NCI-H2196 treated with DMSO at 0.1 percent for 48 hours (cell line): ENCODE measurements around the gene C19orf44.
"Not testable (repeated sequence)": the region's sequence is repeated elsewhere in the genome, so short reads cannot be mapped to it uniquely, and the experiment has no call there.

ENCODE experiments used
- DNase-seq: peaks from one replicate; lab custom pipeline; 2025; ENCODE audit not compliant: unreplicated experiment; lab: John Stamatoyannopoulos, UW

Gene C19orf44

DNA sequence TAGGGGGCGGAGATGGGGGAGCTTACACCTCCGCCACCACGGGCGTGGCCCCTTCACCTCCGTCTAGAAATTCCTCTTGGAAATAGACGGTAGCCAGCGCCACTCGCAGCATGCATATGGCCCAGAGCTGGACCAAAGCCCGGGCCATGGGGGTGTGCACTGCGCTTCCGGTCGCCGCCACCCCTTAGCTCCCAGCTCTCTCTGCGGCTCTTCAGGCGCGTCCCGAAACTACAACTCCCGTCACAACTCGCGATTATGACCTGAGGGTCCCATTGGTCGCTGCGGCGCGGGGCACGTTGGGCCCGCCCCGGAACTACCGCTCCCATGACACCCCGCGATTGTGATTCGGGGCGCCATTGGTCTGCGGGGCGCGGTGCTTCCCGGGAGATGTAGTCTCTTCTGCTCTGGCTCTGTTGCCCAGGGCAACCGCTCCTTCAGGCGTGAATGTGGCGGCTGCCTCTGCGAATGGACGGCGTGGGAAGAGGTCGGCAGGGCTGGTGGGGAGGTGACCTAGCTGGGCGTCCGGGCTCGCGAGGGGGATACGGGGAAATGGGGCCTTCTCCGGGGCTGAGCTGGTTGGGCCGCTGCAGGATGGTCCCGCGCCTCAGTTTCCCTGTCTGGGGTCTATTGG is at the start of gene C19orf44, which contains the start of gene CALR3:
C19orf44 (plus strand) TSS at position 413 of the 631 bp plus-strand sequence. CDS start 4,399 bp downstream, outside the sequence.
CALR3 (minus strand) TSS at position 186 of the 631 bp plus-strand sequence; CDS start at position 148, 38 bp downstream.
- DNase-seq: peak; percentile 97

- DNase-seq: no peak
Observed at GRCh38 chr19:16446724-16447368, 49.3 kb upstream of the C19orf44 start.

DNA sequence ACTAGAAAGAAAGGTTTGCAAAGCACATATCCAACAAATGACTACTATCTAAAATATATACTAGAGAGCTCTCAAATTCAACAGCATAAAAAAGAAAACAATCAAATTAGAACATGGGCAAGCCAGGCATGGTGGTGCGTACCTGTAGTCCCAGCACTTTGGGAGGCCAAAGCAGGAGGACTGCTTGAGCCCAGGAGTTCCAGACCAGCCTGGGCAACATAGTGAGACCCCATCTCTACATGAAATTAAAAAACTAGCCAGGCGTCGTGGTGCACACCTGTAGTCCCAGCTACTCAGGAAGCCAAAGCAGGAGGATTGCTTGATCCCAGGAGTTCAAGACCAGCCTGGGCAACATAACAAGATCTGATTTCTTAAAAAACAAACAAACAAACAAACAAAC is 47.3 kb upstream of the C19orf44 start:
- not testable (repeated sequence) for DNase-seq

DNA sequence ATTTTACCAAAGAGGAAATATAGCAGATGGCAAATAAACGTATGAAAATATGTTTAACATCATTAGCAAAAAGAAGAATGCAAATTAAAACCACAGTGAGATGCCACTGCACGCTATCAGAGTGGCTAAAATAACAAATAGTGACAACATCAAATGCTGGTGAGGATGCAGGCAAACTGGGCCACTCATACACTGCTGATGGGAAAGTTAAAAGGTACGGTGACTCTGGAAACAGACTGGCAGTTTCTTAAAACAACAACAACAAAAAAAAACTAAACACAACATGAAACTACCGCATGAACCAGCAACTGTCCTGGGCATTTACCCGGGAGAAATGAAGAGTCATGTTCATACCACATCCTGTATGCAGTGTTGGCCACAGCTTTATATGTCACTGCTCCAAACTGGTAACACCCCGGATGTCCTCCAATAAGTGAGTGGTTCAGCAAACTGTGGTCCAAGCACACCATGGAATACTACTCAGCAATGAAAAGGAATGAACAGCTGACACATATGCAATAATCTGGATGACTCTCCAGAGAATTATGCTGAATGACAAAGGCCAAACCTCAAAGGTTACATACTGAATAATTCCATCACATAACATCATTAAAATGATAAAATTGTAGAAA is 46.7 kb upstream of the C19orf44 start:
- no peak for DNase-seq

DNA sequence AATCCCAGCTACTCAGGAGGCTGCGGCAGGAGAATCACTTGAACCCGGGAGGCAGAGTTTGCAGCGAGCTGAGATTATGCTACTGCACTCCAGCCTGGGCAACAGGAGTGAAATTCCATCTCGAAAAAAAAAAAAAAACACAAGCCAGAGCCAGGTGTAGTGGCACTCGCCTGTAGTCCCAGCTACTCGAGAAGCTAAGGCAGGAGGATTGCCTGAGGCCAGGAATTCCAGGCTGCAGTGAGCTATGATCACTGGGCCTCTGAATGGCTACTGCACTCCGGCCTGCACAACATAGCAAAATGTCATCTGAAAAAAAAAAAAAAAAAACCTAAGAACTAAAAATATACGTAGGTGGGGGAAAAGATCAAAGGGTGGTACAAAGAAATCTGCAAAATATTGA is 43.9 kb upstream of the C19orf44 start:
- DNase-seq: no peak

DNA sequence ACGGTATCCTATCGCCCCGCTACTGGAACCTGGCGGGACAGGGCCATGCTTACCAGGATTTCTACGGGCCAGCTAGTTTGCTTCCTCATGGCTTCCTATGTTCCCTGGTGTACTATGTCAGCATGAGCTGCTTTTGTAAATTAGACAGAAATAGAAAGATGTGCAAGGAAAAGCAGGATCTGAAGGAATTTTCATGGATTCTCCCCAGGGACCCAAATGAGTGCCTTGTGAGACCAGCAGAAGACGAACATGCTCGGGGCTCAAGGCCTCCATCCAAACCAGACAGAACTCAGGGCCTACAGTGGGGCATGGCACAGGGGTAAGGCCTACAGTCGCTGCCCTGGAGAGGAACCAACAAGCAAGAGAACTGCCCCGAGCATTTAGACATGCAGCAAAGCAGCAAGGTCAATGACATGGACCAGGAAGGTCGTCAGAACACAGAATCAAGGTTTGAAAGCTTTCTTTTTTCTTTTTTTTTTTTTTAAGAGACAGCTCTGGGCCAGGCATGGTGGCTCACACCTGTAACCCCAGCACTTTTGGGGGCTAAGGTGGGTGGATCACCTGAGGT is 41.8 kb upstream of the C19orf44 start:
- DNase-seq: no peak

- DNase-seq: no peak
Observed at GRCh38 chr19:16455489-16455888, 40.7 kb upstream of the C19orf44 start.

DNA sequence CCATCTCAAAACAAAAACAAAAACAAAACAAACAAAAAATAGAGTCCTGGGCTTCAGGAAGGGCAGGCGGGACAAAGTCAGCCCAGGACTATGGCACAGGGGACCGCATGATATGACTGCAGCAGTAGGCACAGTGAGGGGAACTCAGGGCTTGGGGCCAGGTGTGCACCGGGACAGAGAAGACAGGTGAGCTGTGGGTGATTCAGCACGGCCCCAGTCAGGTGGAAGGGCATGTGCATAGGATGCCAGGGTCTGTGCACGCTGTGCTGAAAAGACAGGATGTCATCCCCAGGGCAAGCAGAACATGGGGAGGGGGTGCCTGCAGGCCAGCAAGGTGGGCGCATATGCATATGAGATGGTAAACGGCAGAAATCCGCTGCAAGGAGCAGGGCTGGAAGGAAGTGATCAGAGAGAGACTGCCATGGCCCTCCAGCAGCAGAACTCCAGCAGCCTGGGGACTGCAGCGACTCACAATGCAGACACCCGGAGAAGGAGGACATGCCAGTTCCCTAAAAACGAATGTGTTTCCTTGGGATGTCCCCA is 39.5 kb upstream of the C19orf44 start:
- DNase-seq: no peak

DNA sequence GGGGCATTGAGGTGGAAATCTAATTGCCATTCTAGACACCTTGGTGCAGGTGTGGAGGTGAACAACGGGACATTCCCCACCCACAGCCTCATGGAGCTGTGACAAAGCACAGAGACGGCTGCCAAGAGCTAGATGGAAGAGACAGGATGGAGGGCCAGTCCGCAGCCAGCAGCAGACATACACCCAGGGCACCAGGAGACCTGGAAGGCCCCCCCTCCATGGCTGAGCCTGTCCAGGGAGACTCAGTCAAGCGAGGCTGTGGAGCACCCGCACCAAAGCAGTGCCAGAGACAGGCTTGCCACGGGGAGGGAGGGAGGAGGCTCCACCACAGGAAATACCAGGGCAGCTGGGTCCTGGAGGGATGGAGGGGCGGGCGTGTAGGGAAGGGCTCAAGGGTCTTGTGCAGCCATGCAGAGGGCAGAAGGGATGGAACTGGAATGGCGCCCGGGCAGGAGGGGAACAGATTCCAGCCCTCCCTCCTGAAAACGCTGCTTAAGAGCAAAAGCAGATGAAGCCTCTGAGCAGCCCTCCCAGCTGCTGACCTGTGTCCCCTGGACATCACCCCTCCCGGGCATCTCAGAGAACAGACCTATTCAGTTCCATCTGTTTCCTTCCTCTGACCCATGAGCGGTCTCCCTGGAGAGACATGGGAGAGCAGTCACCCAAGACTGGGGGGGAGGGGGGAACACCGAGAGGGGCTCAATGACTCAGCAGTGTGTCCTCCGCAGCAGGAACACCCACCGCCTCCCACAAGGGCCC is 38.8 kb upstream of the C19orf44 start:
- DNase-seq: peak; percentile 60

DNA sequence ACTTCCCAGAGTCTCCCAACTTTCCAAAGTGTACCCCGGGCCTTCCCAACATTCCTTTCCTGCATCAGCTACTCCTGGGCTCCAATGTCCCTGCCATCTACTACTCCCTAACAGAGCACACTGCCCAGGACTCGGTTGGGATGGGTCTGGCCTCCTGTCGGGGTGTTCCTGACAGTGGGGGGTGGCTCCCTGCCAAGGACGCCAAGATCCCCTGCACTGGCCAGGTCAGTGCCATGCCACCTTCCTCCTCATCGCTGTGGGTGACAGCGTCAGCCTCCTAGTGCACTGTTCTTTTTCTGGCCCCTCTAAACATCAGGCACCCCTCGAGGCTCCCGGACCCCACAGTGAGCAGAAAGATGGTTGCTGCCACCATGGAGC is 38.3 kb upstream of the C19orf44 start:
- no peak for DNase-seq

- DNase-seq: no peak
Observed at GRCh38 chr19:16458391-16459341, 37.5 kb upstream of the C19orf44 start.

DNA sequence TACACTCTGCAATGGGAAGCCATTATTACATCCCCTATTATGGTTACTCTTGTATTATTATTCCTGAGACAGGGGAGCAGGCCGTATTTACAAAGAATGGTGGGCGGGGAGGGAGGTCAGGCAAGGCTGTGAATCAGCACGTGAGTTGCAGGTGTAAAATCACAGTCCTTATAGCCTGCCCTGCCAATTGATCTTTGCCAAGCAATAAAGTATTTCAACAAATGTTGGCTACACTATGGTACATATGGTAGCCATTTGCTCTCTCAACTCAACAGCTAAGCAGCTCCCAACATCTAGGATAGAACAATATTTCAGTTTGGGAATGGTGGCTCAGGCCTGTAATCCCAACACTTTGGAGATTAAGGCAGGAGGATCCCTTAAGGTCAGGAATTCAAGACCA is 36.5 kb upstream of the C19orf44 start:
- DNase-seq: no peak

GRCh38 chr19:16460454-16460853 is 35.7 kb upstream of the C19orf44 start:
- no peak for DNase-seq

- no peak for DNase-seq
Observed at GRCh38 chr19:16461630-16462051, 34.6 kb upstream of the C19orf44 start.

- no peak for DNase-seq
Observed at GRCh38 chr19:16462757-16463250, 33.4 kb upstream of the C19orf44 start.

DNA sequence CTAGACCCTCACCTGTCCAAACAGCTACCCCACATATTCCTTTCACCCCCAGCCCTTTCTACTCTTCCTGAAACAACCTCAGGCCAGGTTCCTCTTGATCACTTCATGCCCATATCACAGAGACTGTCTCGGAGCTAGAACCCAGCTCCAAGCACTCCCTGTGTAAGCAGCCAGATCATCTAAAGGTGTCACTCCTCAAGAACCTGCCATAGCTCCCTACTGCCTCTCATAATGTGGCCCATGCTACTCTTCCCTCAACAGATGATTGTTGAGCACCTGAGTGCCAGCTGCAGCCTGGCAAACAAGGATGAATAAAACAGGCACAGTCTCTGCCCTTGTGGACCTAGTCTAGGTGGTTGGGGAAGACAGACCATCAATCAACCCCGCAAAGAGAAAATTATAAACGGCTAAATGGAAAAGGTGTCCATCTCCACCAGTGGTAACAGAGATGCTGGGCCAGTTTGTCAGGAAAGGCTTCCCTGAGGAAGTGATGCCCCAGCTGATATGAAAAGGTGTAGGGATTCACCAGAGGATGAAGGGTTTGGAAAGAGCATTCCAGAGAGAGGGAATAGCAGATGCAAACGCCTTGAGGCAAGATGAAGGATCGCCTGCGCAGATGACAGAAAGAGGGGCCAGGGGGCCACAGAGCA is 32.7 kb upstream of the C19orf44 start:
- DNase-seq: no peak

DNA sequence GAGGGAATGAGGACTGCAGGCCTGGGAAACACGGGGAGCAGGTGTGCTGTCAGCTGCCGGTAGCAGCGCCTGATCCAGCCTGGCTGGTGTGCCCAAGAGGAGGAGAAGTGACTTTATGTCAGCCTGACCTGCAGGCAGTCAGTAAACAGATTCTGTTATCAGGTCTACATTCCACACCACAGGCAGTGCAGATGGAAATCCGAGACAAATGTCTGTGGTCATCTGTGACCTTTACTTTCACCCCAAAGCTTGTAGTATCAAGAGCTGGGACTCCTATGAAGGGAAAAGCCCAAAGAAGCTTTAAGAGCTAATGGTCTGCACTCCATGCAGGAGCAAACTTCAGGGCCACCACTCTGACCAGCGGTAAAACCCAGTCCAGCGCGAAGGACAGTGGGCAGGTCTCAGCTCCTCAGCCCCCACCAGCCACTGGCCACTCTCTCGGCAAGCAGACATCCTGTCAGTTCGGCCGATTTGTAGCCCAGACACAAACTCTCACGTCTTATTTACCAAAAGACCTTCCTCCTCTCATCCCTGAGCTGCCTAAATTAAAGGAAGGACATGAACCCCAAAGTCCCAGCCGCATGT is 32.1 kb upstream of the C19orf44 start:
- DNase-seq: no peak

DNA sequence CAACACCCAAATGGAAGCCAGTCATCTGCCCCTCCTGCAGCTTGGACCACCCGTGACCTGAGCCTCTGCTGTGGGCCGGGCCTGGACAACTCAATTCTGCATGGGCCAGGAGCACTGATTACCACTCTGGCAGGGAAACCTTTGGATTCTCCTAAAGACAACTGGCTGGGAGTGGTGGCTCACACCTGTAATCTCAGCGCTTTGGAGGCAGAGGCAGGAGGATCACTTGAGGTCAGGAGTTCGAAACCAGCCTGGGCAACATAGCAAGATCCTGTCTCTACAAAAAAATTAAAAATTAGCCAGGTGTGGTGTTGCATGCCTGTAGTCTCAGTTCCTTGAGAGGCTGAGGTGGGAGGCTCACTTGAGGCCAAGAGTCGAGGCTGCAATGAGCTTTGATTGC is 31.0 kb upstream of the C19orf44 start:
- DNase-seq: no peak
